ENCODE results near the gene MZF1. TPM values are rescaled to one million over a fixed set of nuclear protein-coding genes. Genes with fewer than 3 reads are reported as not detected.

MZF1 gene
- total RNA-seq, 1 donor from 2014 or later: 71.3 TPM

GRCh38 chr19:58560921-58561320 lies 12.2 kb downstream of the MZF1 start:
- no peaks in the 10 kb centered on the region for H3K27me3 Mint-ChIP-seq
- H3K36me3 Mint-ChIP-seq (ENCODE audit: insufficient read depth): peaks cover 5% of the 10 kb centered on the region
- TF ChIP-seq, protein P1, sequence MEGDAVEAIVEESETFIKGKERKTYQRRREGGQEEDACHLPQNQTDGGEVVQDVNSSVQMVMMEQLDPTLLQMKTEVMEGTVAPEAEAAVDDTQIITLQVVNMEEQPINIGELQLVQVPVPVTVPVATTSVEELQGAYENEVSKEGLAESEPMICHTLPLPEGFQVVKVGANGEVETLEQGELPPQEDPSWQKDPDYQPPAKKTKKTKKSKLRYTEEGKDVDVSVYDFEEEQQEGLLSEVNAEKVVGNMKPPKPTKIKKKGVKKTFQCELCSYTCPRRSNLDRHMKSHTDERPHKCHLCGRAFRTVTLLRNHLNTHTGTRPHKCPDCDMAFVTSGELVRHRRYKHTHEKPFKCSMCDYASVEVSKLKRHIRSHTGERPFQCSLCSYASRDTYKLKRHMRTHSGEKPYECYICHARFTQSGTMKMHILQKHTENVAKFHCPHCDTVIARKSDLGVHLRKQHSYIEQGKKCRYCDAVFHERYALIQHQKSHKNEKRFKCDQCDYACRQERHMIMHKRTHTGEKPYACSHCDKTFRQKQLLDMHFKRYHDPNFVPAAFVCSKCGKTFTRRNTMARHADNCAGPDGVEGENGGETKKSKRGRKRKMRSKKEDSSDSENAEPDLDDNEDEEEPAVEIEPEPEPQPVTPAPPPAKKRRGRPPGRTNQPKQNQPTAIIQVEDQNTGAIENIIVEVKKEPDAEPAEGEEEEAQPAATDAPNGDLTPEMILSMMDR (IDR thresholded peaks at IDR 0.05; ENCODE audit: unreplicated experiment): no peak
- H3K9me3 Mint-ChIP-seq (ENCODE audit: low read depth): no peaks in the 10 kb centered on the region
- no peak overlapping the region for H3K27ac Mint-ChIP-seq
- peaks cover 23% of the 10 kb centered on the region for H3K4me1 Mint-ChIP-seq (ENCODE audit: low read depth)
- H3K4me3 Mint-ChIP-seq (ENCODE audit: low read depth): peak overlapping the region; percentile 31
- DNase-seq (ENCODE audit: low spot score, unreplicated experiment): no peak

DNA sequence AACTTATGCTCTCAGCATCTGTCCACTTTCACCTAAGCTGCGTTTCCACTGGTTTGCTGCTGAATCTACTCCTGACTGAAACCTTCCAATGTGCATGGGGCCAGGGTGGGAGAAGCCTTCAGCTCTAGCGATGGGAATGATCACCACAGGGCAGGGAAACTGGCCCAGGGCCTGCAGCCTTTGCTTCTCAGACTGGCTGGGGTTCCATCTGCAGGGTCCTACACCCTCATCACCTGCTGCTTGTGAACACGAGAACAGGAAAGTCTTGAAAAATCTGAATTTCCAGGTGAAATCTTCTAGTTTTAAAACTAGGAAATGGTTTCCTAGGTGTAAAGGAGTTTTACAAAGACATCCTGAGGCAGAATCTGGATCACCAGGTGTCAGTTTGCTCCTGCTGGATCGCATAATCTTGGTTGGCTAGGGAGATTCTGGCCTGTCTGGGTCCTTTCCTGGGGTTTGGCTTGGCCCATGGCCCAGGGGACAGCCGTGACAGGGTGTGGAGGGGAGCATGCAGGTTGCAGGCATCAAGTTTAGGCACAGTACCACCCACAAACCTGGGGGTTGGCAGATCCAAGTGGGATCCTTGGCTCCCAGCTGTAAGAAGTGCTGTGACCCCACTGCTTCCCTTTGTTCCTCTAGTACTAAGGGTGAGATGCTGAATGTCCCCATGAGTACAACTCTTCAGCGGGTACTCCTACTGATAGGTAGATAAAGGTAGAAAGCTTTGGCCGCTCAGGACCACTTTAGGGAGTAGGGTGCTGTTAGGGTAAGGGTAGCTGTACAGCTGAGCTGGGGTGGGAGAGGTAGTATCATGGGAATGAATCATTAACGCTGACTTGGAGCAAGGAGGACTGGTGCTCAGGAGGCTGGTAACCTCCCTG lies 12.9 kb downstream of the MZF1 start:
- H3K4me3 Mint-ChIP-seq (ENCODE audit: low read depth): peak overlapping the region; percentile 92
- H3K9me3 Mint-ChIP-seq (ENCODE audit: low read depth): no peaks in the 10 kb centered on the region
- TF ChIP-seq, protein P1 (IDR thresholded peaks at IDR 0.05; ENCODE audit: unreplicated experiment): no peak
- H3K27ac Mint-ChIP-seq: peak overlapping the region; percentile 98
- H3K27me3 Mint-ChIP-seq: no peaks in the 10 kb centered on the region
- peaks cover 5% of the 10 kb centered on the region for H3K36me3 Mint-ChIP-seq (ENCODE audit: insufficient read depth)
- no peak for DNase-seq (ENCODE audit: low spot score, unreplicated experiment)
- peaks cover 26% of the 10 kb centered on the region for H3K4me1 Mint-ChIP-seq (ENCODE audit: low read depth)

DNA sequence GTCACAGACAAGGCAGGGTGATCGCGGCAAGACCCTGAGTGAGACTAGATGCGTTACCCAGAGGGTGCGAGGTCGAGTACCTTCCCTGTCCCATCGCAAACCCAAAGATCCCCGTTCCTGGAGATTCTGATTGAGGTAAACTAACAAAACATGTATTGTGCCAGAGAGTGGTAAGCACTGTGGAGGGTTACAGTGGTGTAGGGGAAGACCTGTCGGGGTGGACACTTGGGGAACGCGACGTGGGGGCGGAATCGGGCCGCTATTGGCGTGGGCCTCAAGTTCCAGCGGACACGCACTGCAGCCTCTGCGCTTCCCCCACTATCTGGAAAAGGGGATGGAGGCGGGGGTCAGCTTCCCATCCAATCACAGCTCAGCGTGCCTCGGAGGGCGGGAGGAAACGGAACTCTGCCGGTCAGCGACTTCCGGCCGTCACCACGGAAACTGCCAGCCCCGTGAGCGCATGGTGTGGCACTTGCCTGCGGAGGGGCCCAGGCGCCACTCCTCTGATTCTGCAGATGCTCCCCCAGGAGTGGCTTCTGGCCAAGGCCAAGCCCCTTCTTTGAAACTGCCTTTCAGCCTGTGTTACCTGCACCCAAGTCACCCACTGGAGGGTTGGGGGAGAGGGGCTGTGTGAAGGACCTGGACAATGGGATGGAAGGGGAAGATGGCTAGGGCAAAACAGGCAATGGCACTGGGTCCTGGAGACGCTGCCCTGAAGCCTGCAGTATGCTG lies 13.7 kb downstream of the MZF1 start:
- TF ChIP-seq, protein P1 (IDR thresholded peaks at IDR 0.05; ENCODE audit: unreplicated experiment): no peak
- Mint-ChIP-seq H3K27me3 (no peaks in the 10 kb centered on the region), H3K4me1 (ENCODE audit: low read depth) (peaks cover 30% of the 10 kb centered on the region), H3K27ac (peak overlapping the region; percentile 98), H3K9me3 (ENCODE audit: low read depth) (no peaks in the 10 kb centered on the region), H3K36me3 (ENCODE audit: insufficient read depth) (peaks cover 5% of the 10 kb centered on the region), H3K4me3 (ENCODE audit: low read depth) (peak overlapping the region; percentile 92)
- DNase-seq (ENCODE audit: low spot score, unreplicated experiment): peak; percentile 74

DNA sequence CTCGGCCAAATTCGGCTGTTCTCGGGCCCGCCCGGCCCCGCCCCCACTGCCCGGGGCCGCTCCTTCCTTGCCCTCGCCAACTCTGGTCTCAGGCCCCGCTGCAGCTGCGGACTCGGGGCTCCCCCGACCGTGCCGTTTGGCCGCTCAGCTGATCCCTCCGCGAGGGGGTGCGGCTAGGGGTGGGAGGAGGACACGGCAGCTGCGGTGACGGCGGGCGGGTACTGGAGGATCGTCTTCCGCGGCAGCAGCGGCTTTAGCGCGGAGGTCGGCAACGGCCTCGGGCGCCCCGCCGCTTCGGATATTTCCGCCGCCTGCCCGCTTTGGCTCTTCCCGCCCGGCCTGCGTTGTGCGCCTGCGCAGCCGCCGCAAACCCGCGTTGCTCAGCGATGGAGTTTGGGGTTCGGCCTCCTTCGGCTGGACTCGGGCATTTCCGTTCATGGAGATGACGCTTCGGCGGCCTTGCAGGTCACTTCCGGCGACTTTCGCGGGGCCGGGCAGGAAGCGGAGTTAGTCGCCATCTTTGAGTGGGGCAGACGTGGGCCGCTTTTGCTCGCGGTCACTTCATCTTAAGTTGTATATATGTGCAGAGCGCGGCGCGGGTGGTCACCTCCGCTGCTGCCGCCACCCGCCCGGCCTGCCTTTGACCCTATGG lies 14.4 kb downstream of the MZF1 start:
- Mint-ChIP-seq H3K27ac (peak overlapping the region; percentile 98), H3K27me3 (no peaks in the 10 kb centered on the region), H3K9me3 (ENCODE audit: low read depth) (no peaks in the 10 kb centered on the region), H3K36me3 (ENCODE audit: insufficient read depth) (peaks cover 5% of the 10 kb centered on the region), H3K4me3 (ENCODE audit: low read depth) (peak overlapping the region; percentile 92), H3K4me1 (ENCODE audit: low read depth) (peaks cover 37% of the 10 kb centered on the region)
- DNase-seq (ENCODE audit: low spot score, unreplicated experiment): peak; percentile 99
- TF ChIP-seq, protein P1 (IDR thresholded peaks at IDR 0.05; ENCODE audit: unreplicated experiment): no peak

DNA sequence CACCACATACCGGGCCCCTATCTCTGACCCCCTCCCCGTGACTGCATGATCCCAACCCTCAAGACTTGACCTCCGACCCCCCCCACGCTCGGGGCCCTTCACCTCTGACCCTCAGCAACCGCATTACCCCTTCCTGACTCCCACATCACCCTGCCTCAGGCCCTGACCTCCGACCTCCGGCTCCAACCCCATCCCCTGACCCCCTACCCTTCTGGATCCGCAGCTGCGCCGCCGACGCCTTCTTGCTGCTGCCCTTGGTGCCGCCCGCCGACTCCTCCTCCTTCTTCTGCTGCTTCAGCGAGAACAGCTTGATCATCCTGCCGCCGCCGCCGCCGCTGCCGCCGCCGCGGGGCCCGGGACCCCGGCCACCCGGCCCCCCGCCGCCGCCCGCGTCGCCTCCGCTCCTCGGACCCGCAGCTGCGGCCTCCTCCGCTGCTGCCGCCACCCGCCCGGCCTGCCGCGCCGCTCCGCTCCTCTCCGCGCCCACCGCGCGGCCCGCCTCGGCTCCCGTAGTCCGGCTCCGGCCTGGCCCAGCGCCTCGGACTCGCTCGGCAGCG lies 15.0 kb downstream of the MZF1 start, which contains the start of gene UBE2M:
UBE2M (minus strand) TSS at position 546 of the 557 bp plus-strand sequence; CDS start at position 316, 230 bp downstream.
- TF ChIP-seq, protein P1 (IDR thresholded peaks at IDR 0.05; ENCODE audit: unreplicated experiment): no peak
- no peak for DNase-seq (ENCODE audit: low spot score, unreplicated experiment)
- Mint-ChIP-seq H3K4me3 (ENCODE audit: low read depth) (peak within 1 kb of the TSS; percentile 92), H3K36me3 (ENCODE audit: insufficient read depth) (peaks cover 5% of the 10 kb centered on the region), H3K4me1 (ENCODE audit: low read depth) (peaks cover 40% of the 10 kb centered on the region), H3K9me3 (ENCODE audit: low read depth) (no peaks in the 10 kb centered on the region), H3K27ac (peak within 1 kb of the TSS; percentile 98), H3K27me3 (no peaks in the 10 kb centered on the region)

Data from progenitor cell of endocrine pancreas (in vitro differentiated cells).